Upper lobe of right lung (tissue), 1 donor: ENCODE results near the gene OMD. TPM values are rescaled to one million over a fixed set of nuclear protein-coding genes. Genes with fewer than 3 reads are reported as not detected.

ENCODE experiments used
- ATAC-seq: fragments of 200-7000 bp; cut with Tn5 transposase; one replicate; pipeline ENCODE4 v1.9.1; 2020; ENCODE audit warnings: mild to moderate bottlenecking, moderate library complexity
- DNase-seq: peaks from one replicate; pipeline ENCODE4 v3.0.0-alpha.2; 2020
- H3K27ac ChIP-seq: fragments of 200-600 bp; one replicate; pipeline ENCODE4 v1.8.0; 2022
- H3K27me3 ChIP-seq: fragments of 200-600 bp; one replicate; pipeline ENCODE4 v1.8.0; 2022; ENCODE audit warnings: mild to moderate bottlenecking
- H3K36me3 ChIP-seq: fragments of 200-600 bp; one replicate; pipeline ENCODE4 v1.8.0; 2022
- H3K4me1 ChIP-seq: fragments of 200-600 bp; one replicate; pipeline ENCODE4 v1.8.0; 2022
- H3K4me3 ChIP-seq: fragments of 200-600 bp; one replicate; pipeline ENCODE4 v1.8.0; 2022; ENCODE audit warnings: mild to moderate bottlenecking
- H3K9me3 ChIP-seq: fragments of 200-600 bp; one replicate; pipeline ENCODE4 v1.8.0; 2022
- CTCF ChIP-seq: fragments of 200-600 bp; IDR thresholded peaks from one replicate; pipeline ENCODE4 v1.8.0; 2022; ENCODE audit warnings: antibody characterized with exemption
- intact Hi-C: fragments of 100-400 bp; cut with DNase I; formaldehyde crosslinking; loops from one replicate; pipeline ENCODE4 v1.11.0; 2022
- long read RNA-seq: library from polyadenylated mRNA; unstranded; transcript quantifications from one replicate; pipeline ENCODE4 v2.0.0, GENCODE V29; 2021
- total RNA-seq: library from RNA; stranded (reverse); fragmentation: NEBNext Ultra II Directional; extraction: Animal tissue kit (Norgen Biotek cat#: 25700); gene quantifications from one replicate; pipeline ENCODE4 v1.2.1, GENCODE V29; 2021
- donor health status: DM: no; HTN: yes; CAD: no; lungs with severe emphysema.

OMD gene, protein sequence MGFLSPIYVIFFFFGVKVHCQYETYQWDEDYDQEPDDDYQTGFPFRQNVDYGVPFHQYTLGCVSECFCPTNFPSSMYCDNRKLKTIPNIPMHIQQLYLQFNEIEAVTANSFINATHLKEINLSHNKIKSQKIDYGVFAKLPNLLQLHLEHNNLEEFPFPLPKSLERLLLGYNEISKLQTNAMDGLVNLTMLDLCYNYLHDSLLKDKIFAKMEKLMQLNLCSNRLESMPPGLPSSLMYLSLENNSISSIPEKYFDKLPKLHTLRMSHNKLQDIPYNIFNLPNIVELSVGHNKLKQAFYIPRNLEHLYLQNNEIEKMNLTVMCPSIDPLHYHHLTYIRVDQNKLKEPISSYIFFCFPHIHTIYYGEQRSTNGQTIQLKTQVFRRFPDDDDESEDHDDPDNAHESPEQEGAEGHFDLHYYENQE
- 6.5 TPM for total RNA-seq
- long read RNA-seq, partial matches to known transcripts, result 0 of 2 reads
- long read RNA-seq, other reads (novel, unspliced or antisense), result 0 of 2 reads

GRCh38 chr9:92424340-92424739 lies at the start of gene OMD:
Gene OMD (minus strand): TSS chr9:92424471. CDS start chr9:92417558, 6,913 bp downstream.
- intact Hi-C loops, result no loop called here
- ATAC-seq (no peak), DNase-seq (no peak)
- Histone ChIP-seq H3K27me3 (no peaks in the 10 kb centered on the region), H3K9me3 (no peaks in the 10 kb centered on the region), H3K4me3 (peak within 1 kb of the TSS; percentile 25), H3K27ac (no peak within 1 kb of the TSS), H3K4me1 (peaks cover 4% of the 10 kb centered on the region), H3K36me3 (no peaks in the 10 kb centered on the region)
- no peak for TF ChIP-seq CTCF

DNA sequence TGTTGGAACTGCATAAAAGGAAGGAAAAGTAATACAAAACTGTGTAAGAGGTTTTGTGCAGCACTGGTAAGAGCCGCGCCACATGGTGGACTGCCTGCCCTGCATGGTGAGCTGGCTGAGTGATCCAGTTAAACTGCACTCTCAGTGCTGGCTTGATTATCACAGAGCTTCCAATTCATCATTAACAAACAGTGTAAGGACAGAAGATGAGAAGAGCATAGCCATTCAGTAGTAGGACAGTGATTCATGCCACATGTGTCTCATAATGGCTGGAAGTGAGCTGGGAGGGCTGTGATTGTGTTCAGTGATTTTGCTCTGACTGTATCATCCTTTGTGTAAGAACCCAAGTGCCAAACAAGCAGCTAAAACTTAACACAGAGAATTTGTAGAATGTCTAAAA lies 43.9 kb upstream of the OMD start:
- H3K36me3 ChIP-seq, result no peaks in the 10 kb centered on the region
- no peak overlapping the region for H3K4me3 ChIP-seq
- no peaks in the 10 kb centered on the region for H3K9me3 ChIP-seq
- no peaks in the 10 kb centered on the region for H3K4me1 ChIP-seq
- H3K27me3 ChIP-seq, result no peaks in the 10 kb centered on the region
- DNase-seq, result no peak
- no peak for ATAC-seq
- no peak overlapping the region for H3K27ac ChIP-seq
- TF ChIP-seq CTCF, result no peak
- intact Hi-C loops, result no loop called here

GRCh38 chr9:92467511-92467910 lies 43.2 kb upstream of the OMD start:
- Histone ChIP-seq H3K27ac (no peak overlapping the region), H3K4me1 (no peaks in the 10 kb centered on the region)

GRCh38 chr9:92467041-92467440 lies 42.8 kb upstream of the OMD start:
- Histone ChIP-seq H3K9me3 (no peaks in the 10 kb centered on the region), H3K4me3 (no peak overlapping the region), H3K4me1 (no peaks in the 10 kb centered on the region), H3K27ac (no peak overlapping the region), H3K27me3 (no peaks in the 10 kb centered on the region), H3K36me3 (no peaks in the 10 kb centered on the region)
- ATAC-seq, result no peak
- DNase-seq, result no peak
- intact Hi-C loops, result no loop called here
- TF ChIP-seq CTCF, result no peak

More at GRCh38 chr9:92467511-92467910, 43.2 kb upstream of the OMD start:
- no peak for DNase-seq
- Histone ChIP-seq H3K4me3 (no peak overlapping the region), H3K36me3 (no peaks in the 10 kb centered on the region), H3K9me3 (no peaks in the 10 kb centered on the region), H3K27me3 (no peaks in the 10 kb centered on the region)
- ATAC-seq, result no peak
- intact Hi-C loops, result no loop called here
- TF ChIP-seq CTCF, result no peak

GRCh38 chr9:92463984-92464383 lies 39.7 kb upstream of the OMD start:
- H3K27ac ChIP-seq, result no peak overlapping the region
- H3K9me3 ChIP-seq, result no peaks in the 10 kb centered on the region
- no peaks in the 10 kb centered on the region for H3K4me1 ChIP-seq
- ATAC-seq (no peak), DNase-seq (no peak)
- TF ChIP-seq CTCF, result no peak
- intact Hi-C loops, result no loop called here
- no peak overlapping the region for H3K4me3 ChIP-seq
- H3K27me3 ChIP-seq, result no peaks in the 10 kb centered on the region
- H3K36me3 ChIP-seq, result no peaks in the 10 kb centered on the region
